Measurements from ENCODE around the gene IL25.

- TF ChIP-seq CTCF (IDR thresholded peaks at IDR 0.05) (no peak), POLR2A (IDR thresholded peaks at IDR 0.05) (no peak), EP300 (IDR thresholded peaks at IDR 0.05) (no peak)
These were observed 12.6 kb downstream of the IL25 start for GRCh38 chr14:23385244-23385641.

Data from suprapubic skin (tissue), 3 donors.